Measurements from ENCODE around the gene HOXB2.

HOXB2 gene

DNA sequence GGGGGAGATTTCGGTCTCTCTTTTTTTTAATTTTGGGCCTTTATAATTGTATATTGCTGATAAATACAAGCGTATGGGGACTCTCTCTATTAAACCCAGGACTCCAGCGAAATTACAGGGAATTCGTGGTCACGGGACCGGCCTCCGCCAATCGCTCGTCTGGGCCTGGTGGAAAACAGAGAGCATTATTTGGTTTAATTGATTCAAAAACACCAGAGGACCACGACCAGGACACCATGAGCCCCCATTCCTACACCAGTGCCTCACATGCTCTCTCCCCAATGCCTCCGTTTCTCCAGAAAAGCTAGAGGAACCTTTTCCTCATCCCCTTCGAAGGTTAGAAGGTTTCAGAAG lies at the start of gene HOXB2:
Gene HOXB2 (minus strand): TSS at position 88 of the 354 bp plus-strand sequence. CDS start 198 bp downstream, outside the sequence.
- in situ Hi-C loops (cut with HindIII; ENCODE audit: low pct_ligation_motif_present, low pct_unique_long_range_greater_than_20kb, low sequenced_read_pairs), result no loop called here

GRCh38 chr17:48593840-48594537 lies 49.1 kb upstream of the HOXB2 start:
- DNase-seq, result peak; percentile 78
- in situ Hi-C loops (cut with HindIII; ENCODE audit: low pct_ligation_motif_present, low pct_unique_long_range_greater_than_20kb, low sequenced_read_pairs), result no loop called here

More for the DNA sequence above, at the start of gene HOXB2:
- no peak for DNase-seq

DNA sequence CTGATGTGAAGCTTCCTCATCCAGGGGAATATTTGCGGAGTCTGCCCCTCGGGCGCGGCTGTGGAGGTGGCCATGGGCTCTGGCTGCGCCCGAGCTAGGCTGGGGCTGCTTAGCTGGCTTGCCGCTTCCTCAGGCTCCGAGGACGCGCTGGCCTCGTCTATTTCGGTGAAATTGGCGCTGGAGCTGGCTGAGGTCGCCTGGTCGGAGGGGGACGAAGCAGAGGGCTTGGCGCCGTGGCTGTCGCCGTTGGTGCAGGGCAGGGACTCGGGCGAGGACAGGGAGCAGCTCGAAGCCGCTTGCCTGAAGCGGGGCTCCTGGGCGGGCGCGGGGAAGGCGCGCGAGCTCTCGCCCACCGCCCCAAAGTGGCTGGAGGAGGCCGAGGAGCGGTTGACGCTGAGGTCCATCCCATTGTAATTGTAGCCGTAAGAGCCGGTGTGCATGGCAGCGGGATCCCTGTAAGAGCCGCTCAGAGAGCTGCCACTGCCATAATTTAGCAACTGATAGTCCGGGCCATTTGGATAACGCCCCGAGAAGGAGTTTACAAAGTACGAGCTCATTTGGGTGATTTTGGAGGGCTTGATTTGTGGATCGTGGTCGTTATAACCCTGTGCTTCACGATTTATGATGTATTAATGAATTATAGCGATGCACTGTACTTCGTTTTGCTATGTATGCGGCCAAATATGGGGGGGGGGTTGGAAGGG lies 48.4 kb upstream of the HOXB2 start, which contains the start of gene HOXB5:
Gene HOXB5 (minus strand): TSS at position 654 of the 704 bp plus-strand sequence. CDS start 97 bp downstream, at position 557.
- DNase-seq, result no peak
- in situ Hi-C loops (cut with HindIII; ENCODE audit: low pct_ligation_motif_present, low pct_unique_long_range_greater_than_20kb, low sequenced_read_pairs), result no loop called here

- in situ Hi-C loops (cut with HindIII; ENCODE audit: low pct_ligation_motif_present, low pct_unique_long_range_greater_than_20kb, low sequenced_read_pairs), result no loop called here
- DNase-seq, result no peak
Measured at GRCh38 chr17:48592577-48592976, 47.7 kb upstream of the HOXB2 start.

DNA sequence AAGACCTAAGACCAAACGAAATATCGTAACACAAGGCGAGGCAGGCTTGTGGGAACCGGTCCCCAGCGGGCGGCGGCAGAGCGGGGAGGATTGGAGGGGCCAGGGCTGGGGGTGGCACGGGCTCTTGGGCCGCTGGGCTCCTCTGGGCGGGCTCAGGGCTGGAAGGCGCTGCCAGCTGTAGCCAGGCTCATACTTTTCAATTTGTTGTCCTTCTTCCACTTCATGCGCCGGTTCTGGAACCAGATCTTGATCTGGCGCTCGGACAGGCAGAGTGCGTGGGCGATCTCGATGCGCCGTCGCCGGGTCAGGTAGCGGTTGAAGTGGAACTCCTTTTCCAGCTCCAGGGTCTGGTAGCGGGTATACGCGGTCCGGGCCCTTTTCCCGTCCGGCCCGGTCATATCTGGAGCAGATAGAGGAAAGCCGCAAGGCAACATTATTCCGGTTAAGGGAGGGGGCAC lies 47.2 kb upstream of the HOXB2 start:
- DNase-seq, result no peak
- in situ Hi-C loops (cut with HindIII; ENCODE audit: low pct_ligation_motif_present, low pct_unique_long_range_greater_than_20kb, low sequenced_read_pairs), result no loop called here

GRCh38 chr17:48591255-48592056 lies 46.5 kb upstream of the HOXB2 start:
- in situ Hi-C loops (cut with HindIII; ENCODE audit: low pct_ligation_motif_present, low pct_unique_long_range_greater_than_20kb, low sequenced_read_pairs), result no loop called here
- DNase-seq, result no peak

GRCh38 chr17:48590607-48591161 lies 45.8 kb upstream of the HOXB2 start:
- DNase-seq, result no peak
- in situ Hi-C loops (cut with HindIII; ENCODE audit: low pct_ligation_motif_present, low pct_unique_long_range_greater_than_20kb, low sequenced_read_pairs), result no loop called here

DNA sequence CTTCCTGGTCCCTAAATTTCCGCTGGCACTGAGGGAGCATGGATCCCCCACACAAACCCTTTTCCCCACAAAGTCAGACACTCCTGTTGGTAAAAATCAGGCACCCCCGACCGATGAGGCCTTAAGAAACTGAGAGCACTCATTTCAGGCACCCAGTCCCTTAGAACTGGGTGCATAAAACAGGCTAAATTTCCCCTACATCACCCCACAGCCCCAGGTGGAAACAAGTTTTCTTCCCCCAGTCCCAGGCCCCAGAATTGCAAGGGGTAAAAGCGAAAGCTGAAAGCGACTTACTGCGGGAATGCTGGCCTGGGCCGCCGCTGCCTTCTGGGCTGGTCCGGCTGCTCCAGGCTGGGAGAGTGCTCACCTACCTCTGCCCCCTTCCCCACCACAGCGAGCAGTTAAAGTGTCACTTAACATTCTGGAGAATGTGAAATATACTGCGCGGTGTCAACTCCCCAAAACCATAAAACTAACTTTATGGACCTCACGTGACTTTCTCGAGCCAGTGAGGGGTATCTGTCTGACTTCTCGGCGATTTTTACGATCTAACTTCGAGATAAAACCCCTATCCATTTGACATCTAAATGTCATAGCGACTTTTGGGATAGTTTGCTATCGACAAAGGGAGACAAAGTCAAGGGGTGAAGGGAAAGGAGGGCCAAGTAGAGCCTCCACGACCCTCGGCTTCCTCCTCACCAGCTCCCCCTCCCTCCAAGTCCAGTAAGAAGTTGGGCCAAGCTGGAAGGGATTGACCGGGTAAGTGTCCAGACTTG lies 45.1 kb upstream of the HOXB2 start, which contains the start of gene HOXB3:
Gene HOXB3 (minus strand): TSS at position 411 of the 776 bp plus-strand sequence. CDS start 37,767 bp downstream, outside the sequence.
- in situ Hi-C loops (cut with HindIII; ENCODE audit: low pct_ligation_motif_present, low pct_unique_long_range_greater_than_20kb, low sequenced_read_pairs), result no loop called here
- DNase-seq, result no peak

- DNase-seq, result no peak
- in situ Hi-C loops (cut with HindIII; ENCODE audit: low pct_ligation_motif_present, low pct_unique_long_range_greater_than_20kb, low sequenced_read_pairs), result no loop called here
Measured at GRCh38 chr17:48589060-48589830, 44.3 kb upstream of the HOXB2 start.

DNA sequence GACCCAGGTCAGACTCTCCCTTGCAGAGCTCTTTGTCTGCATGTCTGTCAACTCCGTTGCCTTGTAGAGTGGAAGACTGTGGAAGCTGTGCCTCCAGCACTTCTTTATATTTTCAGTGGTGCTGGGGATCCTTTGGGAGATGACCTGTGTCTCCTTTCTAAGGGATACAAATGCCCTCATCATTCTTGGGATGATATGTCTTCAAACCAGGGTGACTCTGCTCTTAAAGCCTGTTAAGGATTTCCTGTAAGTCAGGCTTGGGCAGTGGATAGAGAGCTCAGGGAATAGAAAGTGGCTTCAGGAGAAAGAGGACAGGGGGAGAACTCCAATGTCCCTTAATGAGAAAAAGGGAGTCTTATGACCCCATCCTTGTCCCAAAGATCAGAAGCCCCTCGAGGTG lies 43.6 kb upstream of the HOXB2 start:
- DNase-seq, result no peak
- in situ Hi-C loops (cut with HindIII; ENCODE audit: low pct_ligation_motif_present, low pct_unique_long_range_greater_than_20kb, low sequenced_read_pairs), result no loop called here

- in situ Hi-C loops (cut with HindIII; ENCODE audit: low pct_ligation_motif_present, low pct_unique_long_range_greater_than_20kb, low sequenced_read_pairs), result no loop called here
- DNase-seq, result no peak
Measured at GRCh38 chr17:48588074-48588415, 43.1 kb upstream of the HOXB2 start.

GRCh38 chr17:48587276-48588073 lies 42.6 kb upstream of the HOXB2 start:
- no peak for DNase-seq

DNA sequence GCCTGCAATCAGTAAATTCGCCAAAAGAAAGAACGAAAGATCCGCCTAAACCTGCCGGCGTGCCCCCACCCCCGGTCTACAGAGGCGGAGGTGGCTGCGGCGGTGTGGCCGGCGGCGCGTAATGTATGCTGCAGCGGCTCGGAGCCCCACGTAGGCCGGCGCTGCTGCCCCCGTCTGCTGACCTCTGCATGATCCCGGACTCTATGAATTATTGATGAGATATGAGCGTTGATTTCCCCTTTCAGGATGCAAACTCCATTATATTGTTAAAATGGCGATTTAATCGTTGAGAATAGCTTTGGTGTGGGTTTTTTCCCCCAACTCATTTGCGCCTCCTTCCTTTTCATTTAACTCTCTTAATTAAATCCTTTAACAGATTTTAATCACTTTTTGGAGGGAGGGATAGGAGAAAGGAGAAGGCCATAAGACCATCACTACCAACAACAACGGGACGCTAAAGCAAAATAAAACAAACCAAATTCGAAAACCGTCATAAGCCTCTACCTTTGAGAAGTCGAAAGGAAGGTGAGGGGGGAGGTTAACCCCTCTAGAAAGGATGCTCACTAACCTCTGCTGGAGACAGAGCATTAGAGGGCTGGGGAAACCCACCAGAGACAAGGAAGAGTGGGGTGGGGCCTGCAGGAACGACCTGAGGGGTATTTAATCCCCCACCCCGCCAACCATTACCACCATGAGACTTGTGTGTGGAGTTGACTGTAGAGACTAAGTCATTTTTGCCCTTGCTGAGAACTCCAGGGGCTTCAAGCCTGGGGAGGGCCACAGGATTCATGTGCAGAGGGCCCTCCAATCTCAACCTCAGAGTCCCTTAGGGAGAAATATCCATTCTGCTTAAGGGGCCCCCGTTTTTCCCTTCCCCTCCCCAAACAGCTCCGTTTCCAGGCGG lies 41.7 kb upstream of the HOXB2 start:
- DNase-seq, result peak; percentile 64

More at GRCh38 chr17:48587276-48588073, 42.6 kb upstream of the HOXB2 start:
- in situ Hi-C loops (cut with HindIII; ENCODE audit: low pct_ligation_motif_present, low pct_unique_long_range_greater_than_20kb, low sequenced_read_pairs), result no loop called here

GRCh38 chr17:48584223-48584741 lies 39.4 kb upstream of the HOXB2 start:
- in situ Hi-C loops (cut with HindIII; ENCODE audit: low pct_ligation_motif_present, low pct_unique_long_range_greater_than_20kb, low sequenced_read_pairs), result no loop called here
- no peak for DNase-seq

More for the DNA sequence above, 41.7 kb upstream of the HOXB2 start:
- in situ Hi-C loops (cut with HindIII; ENCODE audit: low pct_ligation_motif_present, low pct_unique_long_range_greater_than_20kb, low sequenced_read_pairs), result no loop called here

DNA sequence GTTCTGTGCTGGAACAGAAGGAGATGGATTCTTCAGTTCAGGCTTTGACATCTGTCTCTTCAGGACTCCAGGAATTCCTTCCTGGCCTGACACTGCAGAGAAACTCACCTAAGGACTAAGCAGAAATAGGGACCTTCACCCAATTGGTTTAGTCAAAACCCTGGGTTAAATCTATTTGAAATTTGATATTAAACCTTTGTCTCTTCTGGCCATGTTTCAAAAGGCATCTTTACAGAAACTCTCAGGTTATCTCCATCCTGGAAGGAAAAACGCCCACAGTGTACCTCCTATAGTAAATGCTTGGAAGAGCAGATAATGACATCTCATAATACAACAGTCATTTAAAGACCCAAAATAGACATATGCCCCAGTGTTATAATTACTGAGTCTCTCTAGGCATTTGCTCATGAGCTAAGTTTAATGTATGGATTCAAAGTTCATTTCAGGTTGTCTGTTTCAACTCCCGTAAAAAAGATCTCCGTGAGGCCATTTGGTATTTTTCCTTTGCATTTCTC lies 38.9 kb upstream of the HOXB2 start:
- in situ Hi-C loops (cut with HindIII; ENCODE audit: low pct_ligation_motif_present, low pct_unique_long_range_greater_than_20kb, low sequenced_read_pairs), result no loop called here
- no peak for DNase-seq
